Testis (tissue), 2 donors: Measurements from ENCODE around the gene NTM.

Experiments used
- POLR2A ChIP-seq: fragments of 450-650 bp; IDR thresholded peaks from one replicate; pipeline ENCODE4 v1.6.1; 2017; ENCODE audit warnings: antibody characterized with exemption, mild to moderate bottlenecking, moderate library complexity
- TF ChIP-seq, protein P1 (sequence below), 3 experiments: fragments of 450-650 bp in 2 of 3; fragments of 200-600 bp in 1 of 3; sonication (generic) in 1 of 3; IDR thresholded peaks; one replicate each; pipeline ENCODE4 v1.5.1; 2016 to 2019; ENCODE audit warnings: antibody characterized with exemption in 3 of 3, mild to moderate bottlenecking in 2 of 3, moderate library complexity in 1 of 3

- TF ChIP-seq, protein P1, sequence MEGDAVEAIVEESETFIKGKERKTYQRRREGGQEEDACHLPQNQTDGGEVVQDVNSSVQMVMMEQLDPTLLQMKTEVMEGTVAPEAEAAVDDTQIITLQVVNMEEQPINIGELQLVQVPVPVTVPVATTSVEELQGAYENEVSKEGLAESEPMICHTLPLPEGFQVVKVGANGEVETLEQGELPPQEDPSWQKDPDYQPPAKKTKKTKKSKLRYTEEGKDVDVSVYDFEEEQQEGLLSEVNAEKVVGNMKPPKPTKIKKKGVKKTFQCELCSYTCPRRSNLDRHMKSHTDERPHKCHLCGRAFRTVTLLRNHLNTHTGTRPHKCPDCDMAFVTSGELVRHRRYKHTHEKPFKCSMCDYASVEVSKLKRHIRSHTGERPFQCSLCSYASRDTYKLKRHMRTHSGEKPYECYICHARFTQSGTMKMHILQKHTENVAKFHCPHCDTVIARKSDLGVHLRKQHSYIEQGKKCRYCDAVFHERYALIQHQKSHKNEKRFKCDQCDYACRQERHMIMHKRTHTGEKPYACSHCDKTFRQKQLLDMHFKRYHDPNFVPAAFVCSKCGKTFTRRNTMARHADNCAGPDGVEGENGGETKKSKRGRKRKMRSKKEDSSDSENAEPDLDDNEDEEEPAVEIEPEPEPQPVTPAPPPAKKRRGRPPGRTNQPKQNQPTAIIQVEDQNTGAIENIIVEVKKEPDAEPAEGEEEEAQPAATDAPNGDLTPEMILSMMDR (IDR thresholded peaks at IDR 0.05) = no peak
- TF ChIP-seq POLR2A = no peak
Observed at GRCh38 chr11:131687291-131688047, 317.1 kb downstream of the NTM start.
